CMK (cell line): ENCODE measurements around the gene LYPLA2.
"Not testable (repeated sequence)": the region's sequence is repeated elsewhere in the genome, so short reads cannot be mapped to it uniquely, and the experiment has no call there.

ENCODE experiments used
- DNase-seq: peaks from one replicate; pipeline ENCODE4 v3.0.0-alpha.2; 2010; ENCODE audit warnings: low read depth

LYPLA2 gene

DNA sequence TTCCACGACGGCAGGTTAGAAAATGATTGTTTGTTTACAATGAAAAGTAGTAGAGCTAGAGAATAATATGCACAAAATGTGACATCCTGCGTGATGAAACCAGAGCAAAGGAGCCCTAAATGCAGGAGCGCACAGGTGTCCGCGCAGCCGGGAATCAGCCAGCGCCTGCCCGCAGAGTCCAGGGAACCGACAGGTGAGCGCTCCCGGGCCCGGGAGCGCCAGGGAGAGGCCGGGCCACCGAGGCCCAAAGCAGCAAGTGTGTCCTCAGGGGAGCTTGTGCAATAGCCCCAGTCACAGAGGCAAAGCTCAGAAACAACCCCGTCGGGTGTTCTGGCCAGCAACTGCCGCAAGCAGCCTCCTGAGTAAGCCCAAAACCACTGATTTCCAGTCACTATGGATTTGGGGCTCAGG is 10.4 kb downstream of the LYPLA2 start:
- no peak for DNase-seq

DNA sequence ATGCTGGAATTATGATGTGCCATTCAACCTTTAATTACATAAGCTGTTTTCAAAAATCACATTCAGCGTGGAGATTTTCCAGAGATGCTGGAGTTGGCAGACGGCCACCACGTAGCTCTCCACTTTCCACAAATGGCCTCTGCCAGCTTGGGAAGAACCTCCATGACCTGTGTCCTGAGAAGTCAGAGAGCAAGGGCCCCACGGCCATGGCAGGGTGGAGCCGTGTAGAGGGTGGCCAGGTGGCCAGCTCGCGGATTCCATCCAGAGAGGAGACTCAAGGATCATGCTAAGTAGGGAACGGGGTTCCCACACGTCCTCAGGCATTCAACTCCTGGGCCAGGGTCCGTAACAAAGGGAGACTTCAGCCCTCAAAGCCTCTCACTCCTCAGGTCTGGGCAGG is 10.9 kb downstream of the LYPLA2 start:
- DNase-seq: no peak

DNA sequence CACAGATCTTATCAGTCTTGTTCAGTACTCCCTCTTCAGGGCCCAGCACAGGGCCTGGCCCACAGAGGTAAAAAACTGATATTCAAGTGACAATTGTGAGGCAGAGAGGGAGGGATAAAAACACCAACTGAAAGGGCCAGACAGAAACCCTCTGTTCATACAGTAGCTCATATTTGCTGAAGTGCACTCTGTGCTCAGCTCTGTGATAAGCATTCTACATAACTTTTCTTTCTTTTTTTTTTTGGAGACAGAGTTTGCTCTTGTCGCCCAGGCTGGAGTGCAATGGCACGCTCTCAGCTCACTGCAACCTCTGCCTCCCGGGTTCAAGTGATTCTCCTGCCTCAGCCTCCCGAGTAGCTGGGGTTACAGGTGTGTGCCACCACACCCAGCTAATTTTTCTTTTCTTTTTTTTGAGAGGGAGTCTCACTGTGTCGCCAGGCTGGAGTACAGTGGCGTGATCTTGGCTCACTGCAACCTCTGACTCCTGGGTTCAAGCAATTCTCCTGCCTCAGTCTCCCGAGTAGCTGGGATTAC is 11.9 kb downstream of the LYPLA2 start:
- DNase-seq: not testable (repeated sequence)

DNA sequence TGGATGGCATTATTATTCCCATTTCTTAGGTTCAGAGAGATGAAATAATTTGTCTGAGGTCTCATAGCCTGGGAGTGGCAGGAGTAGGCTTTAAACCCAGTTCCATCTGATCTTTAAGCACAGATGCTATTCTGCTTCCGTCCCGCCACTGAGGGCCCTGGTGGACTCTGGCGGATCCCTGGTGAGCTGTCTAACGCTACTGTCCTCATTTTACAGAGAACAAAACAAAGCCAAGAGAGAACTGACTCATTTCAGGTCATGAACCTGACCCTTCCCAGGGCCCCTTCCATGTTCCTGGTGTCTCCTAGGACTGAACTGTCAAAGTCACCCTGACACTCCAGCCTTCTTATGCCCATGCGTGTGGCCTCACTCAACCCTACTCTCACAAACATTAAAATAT is 12.7 kb downstream of the LYPLA2 start:
- DNase-seq: no peak

DNA sequence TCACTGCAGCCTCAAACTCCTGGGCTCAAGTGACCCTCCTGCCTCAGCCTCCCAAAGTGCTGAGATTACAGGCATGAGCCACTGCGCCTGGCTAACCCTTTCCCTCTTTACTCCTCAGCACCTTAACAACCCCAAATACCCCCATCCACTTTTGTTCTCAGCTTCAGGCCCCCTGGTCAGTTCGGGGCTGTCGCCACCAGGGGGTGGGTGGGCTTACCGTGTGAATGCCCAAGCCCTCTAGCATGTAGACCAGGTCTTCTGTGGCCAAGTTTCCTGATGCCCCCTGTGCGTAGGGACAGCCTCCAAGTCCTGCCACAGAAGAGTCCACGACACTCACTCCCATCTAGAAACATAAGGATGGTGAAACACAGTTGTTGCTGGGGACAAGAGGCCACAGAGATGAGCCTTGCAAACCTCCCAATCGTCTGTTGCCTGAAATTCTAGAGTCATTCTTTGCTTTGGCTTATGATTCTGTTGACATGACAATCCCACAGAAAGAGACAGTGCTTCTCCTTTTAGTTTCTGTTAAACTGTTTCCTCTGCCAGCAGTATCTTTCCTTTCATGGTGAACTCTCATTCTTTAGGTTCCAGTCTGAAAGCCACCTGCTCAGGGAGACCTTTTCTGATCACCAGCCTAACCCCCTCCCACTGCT is 13.4 kb downstream of the LYPLA2 start:
- DNase-seq: no peak

DNA sequence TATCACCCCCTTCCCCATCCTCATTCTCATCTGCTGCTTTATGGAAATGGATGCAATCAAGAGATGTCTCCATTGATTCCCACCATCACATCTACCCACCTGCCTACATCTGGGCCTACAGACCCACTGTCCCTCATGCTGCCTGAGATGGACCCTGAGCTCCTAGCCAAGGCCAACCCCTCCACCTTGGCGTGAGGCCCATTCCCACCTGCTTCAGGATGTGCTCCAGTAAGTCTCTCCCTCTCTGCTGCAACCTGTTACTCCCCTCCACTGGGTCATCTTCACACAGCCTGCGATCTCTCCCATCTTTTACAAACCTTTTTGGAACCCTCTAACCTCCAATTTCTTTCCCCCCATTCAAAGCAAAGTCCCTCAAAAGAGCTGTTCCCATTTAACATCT is 14.1 kb downstream of the LYPLA2 start:
- DNase-seq: no peak

DNA sequence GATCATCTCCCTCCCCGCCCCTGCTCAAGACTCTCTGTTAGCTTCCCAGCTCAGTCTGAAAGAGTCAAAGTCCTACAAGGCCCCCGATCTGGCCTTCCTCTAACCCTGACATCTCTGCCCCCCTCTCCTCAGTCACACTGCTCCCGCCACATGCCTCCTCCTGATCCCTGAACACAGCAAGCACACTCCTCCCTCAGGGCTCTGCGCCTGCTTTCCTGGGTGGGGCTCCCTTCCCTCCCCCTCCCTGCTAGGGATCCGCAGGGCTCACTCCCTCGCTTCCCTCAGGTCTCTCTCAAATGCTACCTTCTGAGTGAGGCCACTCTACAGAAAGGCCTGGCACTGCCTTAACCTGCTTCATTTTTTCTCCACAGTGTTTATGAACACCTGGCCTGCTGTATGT is 15.3 kb downstream of the LYPLA2 start:
- no peak for DNase-seq

DNA sequence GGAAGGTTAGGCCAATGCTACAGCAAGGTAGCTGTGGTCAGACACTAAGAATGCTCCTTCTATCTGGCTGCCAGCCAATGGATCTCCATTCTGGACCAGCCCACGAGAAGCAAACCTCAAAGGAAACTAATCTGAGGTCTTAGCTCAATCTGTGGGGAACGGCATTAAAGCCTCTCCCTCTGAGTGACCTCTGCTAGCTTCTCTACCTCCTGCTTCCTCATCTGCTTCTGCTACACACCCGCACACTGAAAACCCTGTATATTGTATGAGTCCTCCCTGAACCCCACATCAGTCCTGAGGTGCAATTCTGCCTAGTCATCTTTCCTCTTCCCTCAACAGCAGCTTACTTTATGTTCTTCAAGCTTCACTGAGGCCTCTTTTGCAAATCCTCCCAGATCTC is 16.5 kb downstream of the LYPLA2 start:
- no peak for DNase-seq

DNA sequence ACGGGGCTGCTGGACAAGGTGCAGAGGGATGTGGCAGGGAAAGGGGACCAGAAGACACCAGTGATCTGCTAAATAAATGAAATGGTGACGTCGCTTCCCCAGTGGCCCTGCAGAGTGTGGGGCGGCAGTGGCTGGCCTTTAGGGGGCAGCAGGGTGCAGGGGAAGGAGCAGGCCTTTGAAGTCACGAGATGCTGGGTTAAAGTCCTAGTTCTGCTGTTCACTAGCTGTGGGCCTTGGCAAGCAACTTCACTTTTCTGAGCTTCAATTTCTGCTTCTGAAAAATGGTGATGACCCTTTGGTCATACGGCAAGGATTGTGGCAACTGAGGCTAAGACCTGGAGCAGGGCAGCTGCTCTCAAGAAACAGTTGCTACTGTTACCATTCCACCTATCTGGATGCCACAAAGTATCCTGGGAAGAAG is 18.8 kb downstream of the LYPLA2 start:
- DNase-seq: peak; percentile 79

DNA sequence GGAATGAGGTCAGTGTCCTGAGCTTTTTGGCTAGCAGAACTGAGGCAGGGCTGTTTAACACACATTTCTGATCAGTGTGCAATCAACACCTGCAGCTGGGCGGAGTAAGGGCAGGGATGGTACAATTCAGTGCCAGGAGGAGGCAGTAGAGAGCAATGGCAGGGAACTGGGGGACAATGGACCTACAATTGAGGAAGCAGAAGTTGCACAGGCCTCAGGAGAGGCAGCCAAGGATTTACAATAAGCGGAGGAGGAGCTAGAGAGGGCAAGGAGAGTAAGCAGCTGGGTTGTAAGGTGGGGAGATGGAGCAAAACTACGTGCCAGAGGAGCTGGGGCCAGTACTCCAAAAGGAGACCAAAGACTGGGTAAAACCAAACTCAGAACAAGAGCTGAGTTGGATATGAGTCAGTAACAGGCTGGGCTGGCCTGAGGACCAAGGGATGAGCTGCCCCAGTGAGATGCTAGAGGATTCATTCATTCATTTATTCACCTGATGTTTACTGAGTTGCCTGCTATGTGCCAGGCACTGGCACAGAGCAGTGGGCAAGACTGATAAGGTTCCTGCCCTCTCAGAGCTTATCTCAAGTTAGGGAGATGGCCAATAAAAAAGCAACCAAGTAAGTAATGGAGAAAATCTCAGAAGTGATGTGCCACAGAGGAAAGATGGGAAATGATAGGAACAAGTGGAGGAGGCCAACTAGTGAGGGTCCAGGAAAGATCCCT is 20.0 kb downstream of the LYPLA2 start:
- no peak for DNase-seq

DNA sequence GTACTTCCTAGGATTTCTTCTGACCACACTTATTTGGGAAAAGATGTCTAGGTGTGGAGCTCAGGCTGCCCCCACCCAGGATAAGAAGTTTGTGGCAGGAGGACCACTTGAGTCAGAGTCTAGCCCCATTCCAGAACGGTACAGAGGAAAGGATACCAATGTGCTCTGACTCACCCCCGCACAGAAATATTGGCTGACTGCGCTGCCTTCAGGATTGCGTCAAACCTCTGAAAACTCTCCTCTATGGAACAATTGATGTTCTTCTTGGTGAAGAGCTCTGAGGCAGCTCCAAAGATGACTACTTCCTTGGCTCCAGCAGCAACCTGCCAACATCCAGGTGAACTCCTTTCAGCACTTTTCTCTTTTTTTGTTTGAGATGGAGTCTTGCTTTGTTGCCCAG is 23.1 kb downstream of the LYPLA2 start:
- no peak for DNase-seq

DNA sequence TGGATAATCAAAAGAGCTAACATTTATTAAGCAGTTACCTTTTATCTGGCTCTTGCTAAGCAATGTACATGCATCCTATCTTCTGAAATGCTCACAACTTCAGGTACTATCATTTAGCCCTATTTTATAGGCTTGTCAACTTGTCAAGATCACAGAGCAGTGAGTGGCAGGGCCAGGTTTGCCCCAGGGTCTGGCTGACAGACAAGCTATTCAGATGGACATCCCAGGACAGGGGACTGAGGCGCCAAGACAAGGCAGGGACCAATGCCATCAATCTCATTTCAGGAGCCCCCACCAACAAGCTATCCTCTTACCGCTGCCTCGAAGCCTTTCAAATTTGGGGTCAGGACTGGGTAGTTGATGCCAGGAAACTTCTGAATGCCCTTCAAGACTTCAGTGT is 25.4 kb downstream of the LYPLA2 start:
- no peak for DNase-seq

DNA sequence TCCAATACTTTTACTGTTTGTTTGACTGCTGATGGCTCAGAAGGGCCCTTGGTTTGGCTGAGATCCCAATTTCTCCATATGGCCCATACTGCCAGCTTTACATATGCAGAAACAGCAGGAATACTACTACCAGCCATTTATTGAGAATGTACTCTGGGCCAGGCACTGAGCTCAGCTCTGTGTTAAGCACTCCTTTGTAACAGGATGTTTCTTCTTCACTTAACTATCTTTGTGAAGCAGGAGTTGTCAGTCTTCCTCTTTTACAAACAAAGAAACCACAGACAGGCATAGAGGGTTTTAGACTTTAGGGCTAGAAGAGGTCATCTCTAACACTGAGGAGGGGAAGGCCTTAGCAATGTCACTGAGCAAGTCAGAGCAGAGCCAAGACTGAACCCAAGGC is 26.0 kb downstream of the LYPLA2 start:
- DNase-seq: no peak

DNA sequence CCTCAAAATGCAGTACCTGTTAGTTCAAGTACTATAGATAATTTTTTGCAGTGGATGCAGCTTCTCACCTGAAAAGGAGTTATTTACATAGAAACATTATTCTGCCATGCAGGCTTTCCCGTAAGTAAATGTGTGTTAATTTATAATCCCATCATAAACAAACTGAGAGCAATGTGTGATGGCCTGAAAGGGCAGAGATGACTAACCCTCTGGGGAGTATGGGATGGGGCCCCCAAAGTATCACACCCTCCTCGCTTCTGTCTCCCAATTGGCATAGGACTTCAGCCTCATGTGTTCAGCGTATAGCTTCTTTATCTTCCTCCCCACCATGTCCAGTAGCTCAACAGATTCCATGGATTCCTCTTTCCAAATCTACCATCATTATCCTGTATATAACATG is 26.7 kb downstream of the LYPLA2 start:
- no peak for DNase-seq

DNA sequence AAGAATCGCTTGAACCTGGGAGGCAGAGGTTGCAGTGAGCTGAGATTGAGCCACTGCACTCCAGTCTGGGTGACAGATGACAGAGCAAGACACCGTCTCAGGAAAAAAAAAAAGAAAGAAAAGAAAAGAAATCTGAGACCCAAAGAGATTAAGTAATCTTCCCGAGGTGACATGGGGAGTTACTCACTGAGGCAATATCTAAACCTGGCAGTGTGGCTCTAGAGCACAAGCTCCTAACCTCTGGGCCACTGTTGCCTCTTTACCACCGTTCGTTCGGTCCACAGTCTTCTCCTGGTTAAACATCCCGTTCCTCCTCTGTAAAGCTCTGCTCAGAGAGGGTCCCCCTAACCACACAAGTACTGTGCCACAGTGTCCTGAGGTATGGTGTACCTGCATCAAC is 32.8 kb downstream of the LYPLA2 start:
- DNase-seq: no peak

DNA sequence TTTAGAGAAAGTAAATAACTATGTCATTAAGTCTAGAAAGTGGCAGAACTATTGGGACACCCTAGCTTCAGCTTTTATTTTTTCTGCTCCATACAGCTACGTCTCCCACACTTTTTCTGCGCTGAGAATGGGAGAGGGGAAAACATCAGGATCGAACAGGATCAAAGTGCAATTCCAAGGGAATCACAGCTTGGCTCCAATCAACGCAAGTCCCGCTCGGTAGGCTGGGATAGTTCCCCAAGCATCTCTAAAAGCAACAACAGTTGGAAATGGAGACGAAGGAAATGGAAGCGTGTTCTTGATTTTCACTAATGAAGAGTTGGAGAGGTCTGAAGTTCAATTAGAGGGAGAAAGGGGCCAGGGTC is 33.7 kb downstream of the LYPLA2 start:
- DNase-seq: no peak

DNA sequence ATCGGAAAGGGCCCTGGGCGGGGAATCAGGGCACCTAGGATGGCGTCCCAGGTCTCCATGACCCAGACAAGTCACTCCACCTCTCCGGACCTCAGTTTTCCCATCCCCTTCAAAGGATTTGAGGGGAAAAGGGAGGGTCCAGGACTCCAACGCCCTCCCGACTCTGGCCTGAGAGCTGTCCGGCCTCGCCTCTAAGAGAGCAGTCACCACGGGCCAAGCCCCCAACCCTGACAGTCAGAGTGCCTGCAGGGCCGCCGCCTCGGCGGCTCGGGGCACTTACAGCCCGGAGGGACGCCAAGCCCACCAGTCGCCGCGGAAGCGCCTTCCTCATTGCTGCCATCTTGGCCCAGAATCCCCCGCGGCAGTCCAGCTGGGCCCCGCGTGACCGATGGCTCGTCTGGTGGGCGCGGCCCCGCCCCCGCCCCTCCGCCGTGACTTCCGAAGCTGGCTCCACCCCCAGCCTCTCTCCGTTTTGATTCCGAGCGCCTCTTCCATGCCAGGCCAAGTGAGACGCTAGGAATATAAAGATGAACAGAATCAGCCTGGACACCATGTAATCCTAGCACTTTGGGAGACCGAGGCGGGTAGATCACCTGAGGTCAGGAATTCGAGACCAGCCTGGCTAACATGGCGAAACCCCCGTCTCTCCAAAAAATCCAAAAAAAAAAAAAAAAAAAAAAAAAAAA is 34.3 kb downstream of the LYPLA2 start, which contains the start of gene HMGCL:
Gene HMGCL, minus strand, starts transcription at position 354 of the 686 bp plus-strand sequence. Its CDS starts 14 bp downstream, at position 340.
- DNase-seq: peak; percentile 79

DNA sequence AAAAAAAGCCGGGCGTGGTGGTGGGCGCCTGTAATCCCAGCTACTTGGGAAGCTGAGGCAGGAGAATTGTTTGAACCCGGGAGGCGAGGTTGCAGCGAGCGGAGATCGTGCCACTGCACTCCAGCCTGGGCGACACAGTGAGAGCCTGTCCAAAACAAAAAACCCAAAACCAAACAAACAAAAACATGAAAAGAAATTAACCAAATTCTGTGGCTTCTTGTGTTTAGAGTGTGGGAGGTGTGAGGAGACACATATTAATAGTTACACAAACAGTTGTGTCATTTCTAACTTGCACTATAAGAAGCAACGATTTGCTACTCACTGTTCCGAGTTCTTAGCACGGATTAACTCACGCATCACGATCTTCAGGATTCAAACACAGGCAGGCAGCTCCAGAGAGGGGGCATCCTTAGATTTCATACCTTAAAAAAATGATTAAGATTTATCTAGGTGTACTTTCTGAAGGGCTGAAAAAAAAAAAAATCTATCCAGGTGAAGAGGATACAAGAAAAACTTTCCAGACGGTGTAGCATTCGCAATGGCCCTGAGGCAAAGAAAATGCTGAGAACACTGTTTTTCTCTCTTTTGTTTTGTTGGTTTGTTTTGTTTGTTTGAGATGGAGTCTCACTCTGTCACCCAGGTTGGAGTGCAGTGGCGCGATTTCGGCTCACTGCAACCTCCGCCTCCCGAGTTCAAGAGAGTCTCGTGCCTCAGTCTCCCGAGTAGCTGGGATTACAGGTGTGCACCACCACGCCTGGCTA is 35.0 kb downstream of the LYPLA2 start:
- no peak for DNase-seq

DNA sequence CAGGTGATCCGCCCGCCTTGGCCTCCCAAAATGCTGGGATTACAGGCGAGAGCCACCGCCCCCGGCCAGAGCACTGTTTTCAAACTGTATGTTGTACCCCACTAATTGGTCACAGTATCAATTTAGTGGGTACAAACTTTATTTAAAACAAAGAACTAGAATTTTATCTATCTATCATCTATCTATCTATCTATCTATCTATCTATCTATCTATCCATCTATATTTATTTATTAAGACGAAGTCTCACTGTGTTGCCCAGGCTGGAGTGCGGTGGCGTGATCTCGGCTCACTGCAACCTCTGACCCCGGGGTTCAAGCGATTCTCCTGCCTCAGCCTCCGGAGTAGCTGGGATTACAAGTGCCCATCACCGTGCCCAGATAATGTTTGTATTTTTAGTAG is 35.6 kb downstream of the LYPLA2 start:
- not testable (repeated sequence) for DNase-seq

DNA sequence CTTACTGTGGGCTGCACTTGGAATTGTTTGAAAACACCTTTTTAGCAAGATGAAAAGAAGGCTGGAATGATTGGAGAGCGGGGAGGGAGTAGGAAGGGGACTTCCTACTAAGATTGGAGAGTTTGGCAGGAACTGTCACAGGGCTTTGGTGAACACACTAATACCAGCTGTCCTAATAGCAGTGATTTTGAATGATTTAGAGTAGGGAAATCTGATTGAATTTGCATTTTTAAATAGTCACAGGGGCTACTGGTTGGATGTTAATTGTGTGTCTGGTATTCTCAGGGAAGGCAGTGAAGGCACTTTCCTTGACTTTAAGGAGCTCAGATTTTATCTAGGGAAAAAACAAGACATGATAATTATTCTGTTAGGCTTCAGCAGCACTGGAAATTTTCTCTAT is 36.8 kb downstream of the LYPLA2 start:
- no peak for DNase-seq

DNA sequence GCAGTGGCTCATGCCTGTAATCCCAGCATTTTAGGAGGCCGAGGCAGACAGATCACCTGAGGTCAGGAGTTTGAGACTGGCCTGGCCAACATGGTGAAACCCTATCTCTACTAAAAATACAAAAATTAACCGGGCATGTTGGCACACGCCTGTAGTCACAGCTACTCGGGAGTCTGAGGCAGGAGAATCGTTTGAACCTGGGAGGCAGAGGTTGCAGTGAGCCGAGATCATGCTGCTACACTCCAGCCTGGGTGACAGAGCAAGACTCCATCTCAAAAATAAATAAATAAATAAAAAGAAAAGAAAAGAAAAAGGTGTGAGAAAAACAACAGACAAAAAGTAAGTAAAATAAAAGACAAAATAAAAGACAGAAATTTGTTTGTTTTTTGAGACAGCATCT is 43.2 kb downstream of the LYPLA2 start:
- DNase-seq: not testable (repeated sequence)

DNA sequence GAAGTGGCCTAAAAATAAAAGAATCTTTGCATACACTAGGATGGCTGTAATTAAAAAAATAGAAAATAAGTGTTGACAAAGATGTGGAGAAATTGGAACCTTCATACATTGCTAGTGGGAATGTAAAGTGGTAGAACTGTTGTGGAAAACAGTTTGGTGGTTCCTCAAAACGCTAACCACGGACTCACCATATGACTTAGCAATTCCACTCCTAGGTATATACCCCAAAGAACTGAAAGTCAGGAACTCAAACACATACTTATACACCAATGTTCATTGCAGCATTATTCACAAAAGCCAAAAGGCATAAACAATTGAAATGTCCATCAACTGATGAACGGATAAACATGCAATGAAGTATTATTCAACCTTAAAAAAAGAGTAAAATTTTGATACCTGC is 45.1 kb downstream of the LYPLA2 start:
- no peak for DNase-seq
